GM12873 (cell line): ENCODE data around the gene LTO1.

Experiments used
- CTCF ChIP-seq: IDR thresholded peaks from 2 replicates; pipeline ENCODE4 v1.5.1; 2012; ENCODE audit warnings: low read depth, mild to moderate bottlenecking, moderate library complexity, low read length, control low read depth; ENCODE audit not compliant: insufficient read depth; ENCODE audit errors: missing control alignments

LTO1 gene

GRCh38 chr11:69645801-69646492 lies 29.2 kb downstream of the LTO1 start:
- no peak for TF ChIP-seq CTCF

GRCh38 chr11:69644962-69645675 lies 30.0 kb downstream of the LTO1 start:
- TF ChIP-seq CTCF: no peak

- no peak for TF ChIP-seq CTCF
These were observed 30.8 kb downstream of the LTO1 start for GRCh38 chr11:69644071-69644961.

GRCh38 chr11:69643646-69644045 lies 31.5 kb downstream of the LTO1 start:
- no peak for TF ChIP-seq CTCF

GRCh38 chr11:69642913-69643632 lies 32.1 kb downstream of the LTO1 start:
- TF ChIP-seq CTCF: peak; percentile 87

- TF ChIP-seq CTCF: no peak
These were observed 32.6 kb downstream of the LTO1 start for GRCh38 chr11:69642549-69642912.
